Smooth muscle cell (in vitro differentiated cells): ENCODE results near the gene COQ5. TPM values are rescaled to one million over a fixed set of nuclear protein-coding genes. Genes with fewer than 3 reads are reported as not detected.
"Not testable (repeated sequence)": the region's sequence is repeated elsewhere in the genome, so short reads cannot be mapped to it uniquely, and the experiment has no call there.

ENCODE experiments used
- DNase-seq: peaks from one replicate; lab custom pipeline; 2025; ENCODE audit not compliant: unreplicated experiment; lab: John Stamatoyannopoulos, UW
- H2AFZ ChIP-seq: fragments of 200-600 bp; sonication (generic); 2 replicates; pipeline ENCODE4 v1.6.0; 2016; ENCODE audit warnings: antibody characterized with exemption, low read depth, mild to moderate bottlenecking
- H3F3A ChIP-seq: fragments of 200-600 bp; sonication (generic); 2 replicates; pipeline ENCODE4 v1.6.0; 2017; ENCODE audit warnings: antibody characterized with exemption, low read depth
- H3K27ac ChIP-seq: fragments of 200-600 bp; sonication (generic); 2 replicates; pipeline ENCODE4 v1.5.1; 2016; ENCODE audit warnings: low read depth, mild to moderate bottlenecking
- H3K27me3 ChIP-seq: fragments of 200-600 bp; sonication (generic); 2 replicates; pipeline ENCODE4 v1.6.1; 2016; ENCODE audit warnings: low read depth, mild to moderate bottlenecking
- H3K36me3 ChIP-seq: fragments of 200-600 bp; sonication (generic); 2 replicates; pipeline ENCODE4 v1.5.1; 2016; ENCODE audit warnings: low read depth
- H3K4me1 ChIP-seq: fragments of 200-600 bp; sonication (generic); 2 replicates; pipeline ENCODE4 v1.5.1; 2016; ENCODE audit warnings: low read depth
- H3K4me2 ChIP-seq: fragments of 200-600 bp; sonication (generic); 2 replicates; pipeline ENCODE4 v1.6.0; 2016; ENCODE audit warnings: mild to moderate bottlenecking
- H3K4me3 ChIP-seq: fragments of 200-600 bp; sonication (generic); 2 replicates; pipeline ENCODE4 v1.5.1; 2016; ENCODE audit warnings: mild to moderate bottlenecking
- H3K79me2 ChIP-seq: fragments of 200-600 bp; sonication (generic); 2 replicates; pipeline ENCODE4 v1.6.0; 2016; ENCODE audit warnings: low read depth, mild to moderate bottlenecking
- H3K9ac ChIP-seq: fragments of 200-600 bp; sonication (generic); 2 replicates; pipeline ENCODE4 v1.6.0; 2016; ENCODE audit warnings: low read depth
- H3K9me3 ChIP-seq: fragments of 200-600 bp; sonication (generic); replicated peaks from 2 replicates; pipeline ENCODE4 v1.5.1; 2016; ENCODE audit warnings: low read depth
- H4K20me1 ChIP-seq: fragments of 200-600 bp; sonication (generic); 2 replicates; pipeline ENCODE4 v1.6.0; 2016; ENCODE audit warnings: low read depth
- WGBS: methylation state at CpG from one replicate; pipeline ENCODE4 v1.1.7; 2016; ENCODE audit warnings: low lambda C conversion rate; 5-methylcytosine and 5-hydroxymethylcytosine counted together
- polyA plus RNA-seq: library from polyadenylated mRNA; unstranded; fragments of >200 nt; fragmentation: Nextera tagmentation; extraction: Ambion mirVana; gene quantifications from 2 replicates; pipeline ENCODE4 v1.2.1, GENCODE V29; 2016
- total RNA-seq: library from RNA; depleted of rRNA; stranded (reverse); fragments of >200 nt; gene quantifications from 2 replicates; pipeline ENCODE4 v1.2.3, GENCODE V29; 2014
- TF ChIP-seq, protein P1 (sequence below): fragments of 200-600 bp; sonication (generic); IDR thresholded peaks from 2 replicates; pipeline ENCODE4 v1.5.1; 2017; ENCODE audit warnings: borderline replicate concordance, mild to moderate bottlenecking, antibody characterized with exemption; ENCODE audit not compliant: insufficient read depth, poor library complexity, severe bottlenecking

The COQ5 gene
- total and polyA plus RNA-seq, 2 experiments from 2014 or later = 32.5 to 46.9 TPM

DNA sequence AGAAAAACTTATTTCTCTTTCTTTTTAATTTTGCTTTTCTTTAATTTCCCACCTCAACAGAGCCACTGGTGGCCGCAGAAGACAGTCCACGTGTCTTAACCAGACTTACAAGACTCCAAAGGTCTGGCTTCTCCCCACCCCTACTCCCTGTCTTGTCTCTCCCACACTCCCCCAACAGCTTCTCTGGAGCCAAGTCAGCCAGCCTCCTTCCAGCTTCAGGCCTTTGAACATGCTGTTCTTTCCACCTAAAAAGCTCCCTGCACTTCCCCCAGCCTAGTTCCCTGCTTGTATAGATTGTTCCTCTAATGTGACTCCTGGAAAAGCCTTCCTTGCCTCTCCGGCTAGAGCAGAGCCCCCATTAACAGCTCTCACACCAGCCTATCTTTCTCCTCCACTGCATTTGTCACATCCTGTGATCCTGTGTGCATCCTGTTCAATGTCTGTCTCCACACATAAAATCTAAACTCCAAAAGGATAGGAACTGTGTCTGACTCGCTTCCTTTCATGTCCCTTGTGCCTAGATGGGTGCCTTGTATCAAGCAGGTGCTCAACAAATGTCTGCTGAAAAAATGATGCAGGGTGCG is 40.8 kb downstream of the COQ5 start:
- Histone ChIP-seq H3K36me3 (no peaks in the 10 kb centered on the region), H3K27ac (peak overlapping the region; percentile 7), H3K27me3 (no peaks in the 10 kb centered on the region), H3K4me2 (no peak overlapping the region), H3F3A (no peaks in the 10 kb centered on the region), H3K4me3 (no peak overlapping the region), H3K4me1 (no peaks in the 10 kb centered on the region), H3K79me2 (peaks cover 3% of the 10 kb centered on the region), H4K20me1 (no peaks in the 10 kb centered on the region), H3K9ac (no peak overlapping the region), H3K9me3 (no peaks in the 10 kb centered on the region), H2AFZ (no peak overlapping the region)
- DNase-seq = no peak
- 72% methylated on average over 5 of the region's 5 CpGs for WGBS
- TF ChIP-seq, protein P1, sequence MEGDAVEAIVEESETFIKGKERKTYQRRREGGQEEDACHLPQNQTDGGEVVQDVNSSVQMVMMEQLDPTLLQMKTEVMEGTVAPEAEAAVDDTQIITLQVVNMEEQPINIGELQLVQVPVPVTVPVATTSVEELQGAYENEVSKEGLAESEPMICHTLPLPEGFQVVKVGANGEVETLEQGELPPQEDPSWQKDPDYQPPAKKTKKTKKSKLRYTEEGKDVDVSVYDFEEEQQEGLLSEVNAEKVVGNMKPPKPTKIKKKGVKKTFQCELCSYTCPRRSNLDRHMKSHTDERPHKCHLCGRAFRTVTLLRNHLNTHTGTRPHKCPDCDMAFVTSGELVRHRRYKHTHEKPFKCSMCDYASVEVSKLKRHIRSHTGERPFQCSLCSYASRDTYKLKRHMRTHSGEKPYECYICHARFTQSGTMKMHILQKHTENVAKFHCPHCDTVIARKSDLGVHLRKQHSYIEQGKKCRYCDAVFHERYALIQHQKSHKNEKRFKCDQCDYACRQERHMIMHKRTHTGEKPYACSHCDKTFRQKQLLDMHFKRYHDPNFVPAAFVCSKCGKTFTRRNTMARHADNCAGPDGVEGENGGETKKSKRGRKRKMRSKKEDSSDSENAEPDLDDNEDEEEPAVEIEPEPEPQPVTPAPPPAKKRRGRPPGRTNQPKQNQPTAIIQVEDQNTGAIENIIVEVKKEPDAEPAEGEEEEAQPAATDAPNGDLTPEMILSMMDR = no peak

DNA sequence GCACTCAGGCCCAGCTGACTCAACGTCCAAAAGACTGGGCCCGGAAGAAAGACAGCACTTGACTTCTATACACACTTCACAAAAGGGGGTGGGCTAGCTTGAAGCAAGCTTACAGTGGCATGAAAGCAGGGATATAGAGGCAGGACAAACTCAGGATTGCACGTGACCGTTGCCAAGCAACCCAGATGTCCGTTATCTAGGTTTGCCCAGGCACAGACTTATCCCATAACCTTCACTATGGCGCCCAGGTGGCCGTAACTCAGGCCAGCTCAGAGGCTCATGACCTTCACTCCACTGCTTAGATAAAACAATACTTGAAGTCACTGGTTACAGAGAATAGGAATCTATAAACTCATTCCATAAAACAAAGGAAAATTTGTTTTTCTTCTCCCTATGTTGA is 41.4 kb downstream of the COQ5 start:
- H3K4me1 ChIP-seq, H3K79me2 ChIP-seq, H4K20me1 ChIP-seq, H3K9me3 ChIP-seq, H3K36me3 ChIP-seq, H3K4me2 ChIP-seq, H2AFZ ChIP-seq, H3K27me3 ChIP-seq, H3K9ac ChIP-seq, H3F3A ChIP-seq, H3K4me3 ChIP-seq, DNase-seq, H3K27ac ChIP-seq: not testable (repeated sequence)
- 86% methylated on average over 7 of the region's 7 CpGs for WGBS

DNA sequence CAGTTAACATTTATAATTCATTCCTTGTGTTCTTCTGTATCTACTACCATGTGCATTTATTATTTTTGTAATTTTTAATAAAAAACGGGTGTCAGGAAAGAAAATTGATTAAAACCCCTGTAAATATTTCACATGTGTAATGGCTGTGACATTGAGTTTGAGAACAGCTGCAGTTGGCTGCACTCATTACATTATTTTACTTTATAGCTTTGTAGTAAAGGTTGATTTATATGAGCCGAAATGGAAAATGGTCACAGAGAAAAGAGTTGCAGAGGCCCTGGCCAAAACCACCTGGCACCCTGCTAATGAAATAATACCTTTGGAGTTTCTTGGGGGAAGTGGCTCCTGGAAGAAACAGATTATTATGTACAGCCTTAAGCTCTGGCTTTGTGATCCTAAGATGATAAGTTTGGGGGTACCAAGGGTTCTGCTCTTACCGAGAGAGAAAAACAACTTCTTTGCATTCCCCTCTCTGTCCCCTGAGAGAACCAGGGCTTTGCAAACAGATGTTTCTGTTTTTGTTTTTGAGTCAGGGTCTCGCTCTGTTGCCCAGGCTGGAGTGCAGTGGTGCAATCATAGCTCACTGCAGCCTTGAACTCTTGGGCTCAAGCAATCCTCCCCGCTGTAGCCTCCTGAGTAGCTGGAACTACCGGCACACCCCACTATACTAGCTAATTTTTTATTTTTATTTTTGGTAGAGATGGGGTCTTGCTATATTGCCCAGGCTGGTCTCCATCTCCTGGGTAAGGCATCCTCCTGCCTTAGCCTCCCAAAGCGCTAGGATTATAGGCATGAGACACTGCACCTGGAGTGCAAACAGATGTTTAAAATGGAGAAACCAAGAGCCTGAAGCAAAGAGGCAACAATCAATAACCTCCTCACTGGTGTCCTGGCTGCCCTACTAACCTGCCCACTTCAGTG is 42.7 kb downstream of the COQ5 start:
- no peaks in the 10 kb centered on the region for H3K9me3 ChIP-seq
- no peak overlapping the region for H3K27ac ChIP-seq
- peaks cover 3% of the 10 kb centered on the region for H3K79me2 ChIP-seq
- no peak overlapping the region for H2AFZ ChIP-seq
- H3K9ac ChIP-seq = no peak overlapping the region
- DNase-seq = no peak
- 96% methylated on average over 7 of the region's 7 CpGs for WGBS
- TF ChIP-seq, protein P1 = no peak
- H3K4me3 ChIP-seq = no peak overlapping the region
- H3K4me2 ChIP-seq = no peak overlapping the region
- H3F3A ChIP-seq = no peaks in the 10 kb centered on the region
- no peaks in the 10 kb centered on the region for H4K20me1 ChIP-seq
- no peaks in the 10 kb centered on the region for H3K27me3 ChIP-seq
- no peaks in the 10 kb centered on the region for H3K4me1 ChIP-seq
- H3K36me3 ChIP-seq = no peaks in the 10 kb centered on the region

DNA sequence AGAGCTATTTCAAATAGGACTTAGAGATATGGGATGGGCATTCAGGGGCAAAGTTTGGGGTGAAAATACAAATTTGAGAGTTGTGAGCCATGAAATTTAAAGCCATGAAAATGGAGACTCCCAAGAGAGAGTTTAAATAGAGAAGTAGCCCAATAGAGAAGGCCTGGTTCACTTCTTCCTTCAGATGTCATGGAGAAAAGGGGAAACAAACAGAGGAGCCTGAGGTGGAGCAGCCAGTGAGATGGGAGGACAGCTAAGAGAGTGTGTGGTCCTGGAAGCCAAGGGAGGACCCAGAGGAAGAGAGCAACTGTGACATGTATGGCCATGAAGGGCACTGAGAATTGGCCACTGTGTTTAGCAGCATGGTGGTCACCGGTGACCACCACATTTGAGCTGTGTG is 45.3 kb downstream of the COQ5 start:
- H4K20me1 ChIP-seq = no peaks in the 10 kb centered on the region
- H3K79me2 ChIP-seq = peaks cover 3% of the 10 kb centered on the region
- H3K9me3 ChIP-seq = no peaks in the 10 kb centered on the region
- H3F3A ChIP-seq = no peaks in the 10 kb centered on the region
- no peak overlapping the region for H3K27ac ChIP-seq
- no peaks in the 10 kb centered on the region for H3K27me3 ChIP-seq
- no peaks in the 10 kb centered on the region for H3K4me1 ChIP-seq
- WGBS = 100% methylated on average over 1 of the region's 1 CpG
- H3K36me3 ChIP-seq = no peaks in the 10 kb centered on the region
- no peak overlapping the region for H3K4me2 ChIP-seq
- H2AFZ ChIP-seq = no peak overlapping the region
- H3K4me3 ChIP-seq = no peak overlapping the region
- TF ChIP-seq, protein P1 = no peak
- DNase-seq = no peak
- H3K9ac ChIP-seq = no peak overlapping the region
